ENCODE data around the gene ADAM23. TPM values are rescaled to one million over a fixed set of nuclear protein-coding genes. Genes with fewer than 3 reads are reported as not detected.

Gene ADAM23
- total RNA-seq, 1 donor from 2014 or later, result 3.1 TPM

GRCh38 chr2:206511283-206511682 is 68.0 kb downstream of the ADAM23 start:
- no peak for DNase-seq

DNA sequence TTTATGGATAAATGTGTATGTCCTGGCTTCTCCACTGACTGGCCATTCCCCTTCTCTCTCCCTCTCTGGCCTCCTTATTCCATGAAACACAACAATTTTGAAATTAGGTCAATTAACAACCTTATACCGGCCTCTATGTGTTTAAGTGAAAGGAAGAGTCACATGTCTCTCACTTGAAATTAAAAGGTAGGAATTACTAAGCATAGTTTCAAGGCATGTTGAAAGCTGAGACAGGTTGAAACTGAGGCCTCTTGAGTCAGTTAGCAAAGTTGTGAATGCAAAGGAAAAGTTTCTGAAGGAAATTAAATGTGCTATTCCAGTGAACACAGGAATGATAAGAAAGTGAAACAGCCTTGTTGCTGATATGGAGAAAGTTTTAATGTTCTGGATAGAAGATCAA is 69.7 kb downstream of the ADAM23 start:
- DNase-seq, result no peak

GRCh38 chr2:206515580-206515979 is 72.2 kb downstream of the ADAM23 start:
- DNase-seq, result no peak

- no peak for DNase-seq
These were observed 75.7 kb downstream of the ADAM23 start for GRCh38 chr2:206518997-206519396.

GRCh38 chr2:206520450-206520849 is 77.1 kb downstream of the ADAM23 start:
- DNase-seq, result no peak

DNA sequence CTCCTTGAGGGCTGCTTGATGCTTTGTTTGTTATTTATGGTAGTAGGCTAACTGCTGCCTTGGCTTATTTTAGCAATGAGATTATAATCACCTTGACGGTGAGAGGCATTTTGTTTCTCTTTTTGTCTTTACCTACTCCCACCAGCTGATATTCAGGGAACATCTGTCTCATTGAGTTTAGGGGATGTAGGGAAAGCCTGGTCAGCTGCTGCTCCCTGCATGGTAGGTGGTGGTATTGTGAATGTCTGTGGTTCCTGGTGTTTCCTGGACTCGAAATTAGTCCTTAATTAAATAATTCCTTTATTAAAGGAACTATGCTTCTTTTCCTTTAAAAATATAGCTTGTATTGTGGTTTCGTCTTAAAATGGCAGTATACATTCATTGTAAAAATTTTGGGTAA is 77.8 kb downstream of the ADAM23 start:
- no peak for DNase-seq

- DNase-seq, result no peak
These were observed 78.3 kb downstream of the ADAM23 start for GRCh38 chr2:206521612-206522011.

GRCh38 chr2:206526416-206526815 is 83.1 kb downstream of the ADAM23 start:
- no peak for DNase-seq

DNA sequence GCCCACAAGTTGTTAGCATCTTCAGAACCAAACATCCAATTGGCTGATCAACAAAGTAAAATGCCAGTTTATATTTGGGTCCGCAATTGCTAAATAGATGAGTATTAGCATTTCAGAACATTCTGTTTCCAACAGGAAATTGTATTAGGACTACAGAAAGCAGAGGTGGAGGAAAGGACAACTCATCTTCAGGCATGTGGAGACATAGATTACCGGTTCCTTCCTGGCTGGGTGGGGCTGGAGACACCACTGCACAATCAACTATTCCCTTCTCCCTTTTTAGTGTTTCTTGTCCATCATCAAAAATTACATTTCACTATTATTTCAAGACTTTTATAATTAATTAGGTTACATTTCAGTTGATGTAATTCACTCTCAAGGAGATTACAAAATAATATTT is 83.8 kb downstream of the ADAM23 start:
- no peak for DNase-seq

GRCh38 chr2:206530727-206531126 is 87.4 kb downstream of the ADAM23 start:
- no peak for DNase-seq

- DNase-seq, result no peak
These were observed 88.7 kb downstream of the ADAM23 start for GRCh38 chr2:206531996-206532543.

- DNase-seq, result no peak
These were observed 90.6 kb downstream of the ADAM23 start for GRCh38 chr2:206533977-206534376.

GRCh38 chr2:206535260-206535986 is 92.1 kb downstream of the ADAM23 start:
- no peak for DNase-seq

- no peak for DNase-seq
These were observed 97.4 kb downstream of the ADAM23 start for GRCh38 chr2:206540757-206541156.

DNA sequence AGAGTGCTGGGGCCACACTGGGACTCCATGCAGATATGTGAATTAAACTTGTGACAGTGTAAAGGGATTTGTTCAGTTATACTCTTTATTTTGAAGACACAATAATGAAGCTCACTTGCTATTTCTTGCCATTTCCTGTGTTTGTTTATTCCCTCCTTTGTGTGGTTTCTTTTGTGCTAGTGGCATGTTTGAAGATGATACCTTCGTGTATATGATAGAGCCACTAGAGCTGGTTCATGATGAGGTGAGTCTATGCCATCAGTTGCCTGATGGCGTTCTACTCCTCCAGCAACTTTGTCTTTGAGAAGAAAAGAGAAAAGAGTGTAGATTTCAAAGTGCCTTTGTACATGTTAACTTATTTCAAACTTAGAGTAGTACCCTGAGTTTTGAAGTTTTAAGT is 99.7 kb downstream of the ADAM23 start:
- no peak for DNase-seq

GRCh38 chr2:206548383-206548782 is 105.1 kb downstream of the ADAM23 start:
- no peak for DNase-seq

- DNase-seq, result no peak
These were observed 112.4 kb downstream of the ADAM23 start for GRCh38 chr2:206555721-206556120.

DNA sequence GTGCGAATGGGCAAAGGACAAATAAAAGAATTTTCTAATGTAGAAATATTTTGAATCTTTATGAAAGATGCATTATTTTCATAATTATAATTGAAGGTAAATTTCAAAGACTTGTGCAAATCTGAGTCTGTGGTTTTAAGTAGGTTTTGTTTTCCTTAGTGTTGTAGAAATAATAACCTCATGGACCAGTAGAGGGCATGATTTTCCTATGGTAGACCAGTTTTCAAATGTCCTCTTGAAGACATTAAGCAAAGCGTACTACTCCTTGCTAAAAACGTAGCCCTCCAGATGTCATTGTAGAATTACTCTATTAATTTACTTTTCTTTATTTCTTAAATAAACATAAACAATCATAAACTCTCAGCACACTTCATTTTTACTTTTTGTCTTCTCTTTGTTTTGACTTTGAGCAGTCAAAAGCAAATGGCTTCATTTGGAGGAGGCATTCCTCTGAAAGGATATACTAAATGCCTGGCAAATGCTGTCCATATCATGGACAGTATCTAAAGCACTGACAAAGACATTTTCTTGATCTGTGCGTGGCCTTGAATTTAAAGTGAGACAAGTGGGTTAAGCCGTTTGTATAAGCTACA is 113.1 kb downstream of the ADAM23 start:
- DNase-seq, result no peak

- DNase-seq, result no peak
These were observed 114.0 kb downstream of the ADAM23 start for GRCh38 chr2:206557321-206557720.

DNA sequence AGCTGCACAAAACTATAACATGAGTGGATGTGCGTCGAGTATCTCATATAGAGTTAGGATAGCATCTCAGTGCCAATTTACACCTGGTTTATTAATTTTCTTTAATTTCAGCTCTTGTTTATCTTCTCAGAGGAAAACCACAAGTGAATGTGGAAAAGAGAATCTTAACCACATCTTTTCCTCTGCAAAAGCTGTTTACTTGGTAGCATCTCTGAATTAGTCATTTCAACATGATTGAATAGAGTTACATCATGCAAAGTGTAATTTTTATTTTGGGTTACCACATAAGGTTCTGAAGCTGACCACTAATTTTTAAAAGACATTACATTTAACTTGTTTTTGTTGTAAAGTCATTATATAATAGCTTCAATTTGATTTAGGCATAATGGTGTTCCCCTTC is 115.2 kb downstream of the ADAM23 start:
- no peak for DNase-seq

DNA sequence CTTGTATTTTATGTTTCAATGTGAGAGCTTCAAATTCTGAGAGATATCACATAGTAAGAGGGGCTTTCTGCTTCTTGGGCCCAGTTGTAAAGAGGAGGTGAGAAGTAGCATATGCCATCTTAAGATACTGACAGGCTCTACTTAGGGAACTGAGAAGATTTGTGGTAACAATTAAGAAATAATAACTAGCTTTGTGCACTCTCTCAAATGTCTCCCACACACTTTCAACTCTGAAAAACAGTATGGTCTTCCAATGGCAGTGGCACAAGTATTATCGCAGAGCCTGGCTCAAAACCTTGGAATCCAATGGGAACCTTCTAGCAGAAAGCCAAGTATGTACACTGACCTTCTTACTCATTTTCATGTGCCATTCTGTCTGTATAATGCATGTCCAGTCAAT is 118.6 kb downstream of the ADAM23 start:
- DNase-seq, result no peak

- no peak for DNase-seq
These were observed 119.0 kb downstream of the ADAM23 start for GRCh38 chr2:206562375-206562774.

DNA sequence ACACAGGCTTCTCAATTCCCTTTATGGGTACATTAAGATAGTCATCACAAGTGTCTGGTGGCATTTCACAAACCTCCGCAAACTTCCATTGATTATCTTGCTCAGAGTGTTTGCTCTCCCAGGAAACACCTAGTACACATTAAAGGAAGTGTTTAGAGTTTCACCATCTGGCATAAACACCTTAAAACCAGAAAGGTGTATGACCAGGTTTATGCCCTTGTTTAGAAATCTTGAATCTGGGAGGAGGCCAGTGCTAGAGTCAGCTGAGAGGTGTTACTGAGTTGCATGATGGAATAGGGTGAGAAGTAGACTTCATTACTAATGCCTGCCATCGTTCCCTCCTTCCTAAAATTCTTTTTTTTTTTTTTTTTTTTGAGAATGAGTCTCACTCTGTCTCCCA is 120.0 kb downstream of the ADAM23 start:
- DNase-seq, result no peak

DNA sequence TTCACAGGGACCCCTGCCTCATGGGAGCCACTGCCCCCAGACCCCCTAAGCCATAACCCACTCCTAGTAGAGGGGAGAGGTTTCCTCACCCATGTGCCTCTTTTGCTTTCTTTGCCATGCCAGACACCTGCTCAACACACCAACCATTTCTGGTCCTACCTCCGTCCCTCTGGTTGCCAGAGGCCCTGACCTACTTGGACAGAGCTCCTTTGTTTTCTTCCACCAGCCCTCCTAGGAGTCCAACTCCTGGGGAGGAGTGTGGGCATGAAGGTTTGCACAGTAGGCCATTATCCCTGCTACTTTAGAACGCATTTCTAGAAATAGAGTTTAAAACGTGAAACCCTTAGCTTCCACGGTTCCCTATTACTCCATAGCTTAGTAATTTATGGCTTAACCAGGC is 122.3 kb downstream of the ADAM23 start:
- DNase-seq, result no peak
